ENCODE data around the gene CD2BP2.
A peak's percentile ranks its signal among the peaks of the same experiment; 100 is the strongest.

The CD2BP2 gene

DNA sequence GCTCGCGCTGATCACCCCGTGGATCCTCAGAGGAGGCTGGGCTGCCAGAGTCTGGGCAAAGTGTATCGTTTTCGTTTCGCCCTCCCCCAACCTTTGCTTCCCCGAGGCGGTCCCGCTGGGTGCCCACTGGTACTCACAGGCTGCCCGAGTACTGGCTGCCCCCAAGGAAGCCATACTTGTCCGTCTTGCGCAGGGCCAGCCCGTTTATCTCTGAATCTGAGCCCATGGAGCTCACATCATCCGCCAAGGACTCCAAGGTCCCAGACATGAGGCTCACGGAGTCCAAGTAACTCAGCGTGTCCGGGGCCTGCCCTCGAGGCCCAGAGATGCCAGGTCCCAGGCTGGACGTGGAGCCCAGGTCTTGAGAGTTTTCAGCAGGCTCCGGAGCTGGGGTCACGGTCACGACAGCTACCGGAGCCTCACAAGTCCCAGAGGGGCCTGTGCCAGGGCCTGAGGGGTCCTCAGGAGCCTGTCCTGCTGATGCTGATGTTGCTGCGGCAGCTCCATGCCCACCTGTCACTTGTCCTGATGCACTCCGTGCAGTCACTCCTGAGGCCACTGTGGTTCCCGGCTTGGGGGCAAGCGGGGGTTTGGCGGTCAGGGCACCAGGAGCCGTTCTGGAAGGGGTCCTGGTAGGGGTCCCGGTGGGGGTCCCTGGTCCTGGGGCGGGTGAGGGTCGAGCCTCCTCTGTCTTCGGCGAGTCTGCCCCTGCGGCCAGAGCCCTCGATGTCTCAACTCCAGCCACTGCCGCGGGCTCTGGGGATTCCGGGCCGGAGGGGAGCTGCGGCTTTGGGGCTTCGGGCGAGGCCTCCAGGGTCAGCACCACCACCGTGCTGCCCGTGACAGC, 14.2 kb upstream of the CD2BP2 start:
- TF ChIP-seq, protein P1, sequence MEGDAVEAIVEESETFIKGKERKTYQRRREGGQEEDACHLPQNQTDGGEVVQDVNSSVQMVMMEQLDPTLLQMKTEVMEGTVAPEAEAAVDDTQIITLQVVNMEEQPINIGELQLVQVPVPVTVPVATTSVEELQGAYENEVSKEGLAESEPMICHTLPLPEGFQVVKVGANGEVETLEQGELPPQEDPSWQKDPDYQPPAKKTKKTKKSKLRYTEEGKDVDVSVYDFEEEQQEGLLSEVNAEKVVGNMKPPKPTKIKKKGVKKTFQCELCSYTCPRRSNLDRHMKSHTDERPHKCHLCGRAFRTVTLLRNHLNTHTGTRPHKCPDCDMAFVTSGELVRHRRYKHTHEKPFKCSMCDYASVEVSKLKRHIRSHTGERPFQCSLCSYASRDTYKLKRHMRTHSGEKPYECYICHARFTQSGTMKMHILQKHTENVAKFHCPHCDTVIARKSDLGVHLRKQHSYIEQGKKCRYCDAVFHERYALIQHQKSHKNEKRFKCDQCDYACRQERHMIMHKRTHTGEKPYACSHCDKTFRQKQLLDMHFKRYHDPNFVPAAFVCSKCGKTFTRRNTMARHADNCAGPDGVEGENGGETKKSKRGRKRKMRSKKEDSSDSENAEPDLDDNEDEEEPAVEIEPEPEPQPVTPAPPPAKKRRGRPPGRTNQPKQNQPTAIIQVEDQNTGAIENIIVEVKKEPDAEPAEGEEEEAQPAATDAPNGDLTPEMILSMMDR (conservative IDR thresholded peaks at IDR 0.05; ENCODE audit: control insufficient read depth, insufficient read depth, low read depth, low read length): no peak
- no peak for DNase-seq (ENCODE audit: low read depth)
- H3K4me3 ChIP-seq (ENCODE audit: control insufficient read depth, low read depth, low read length): peak overlapping the region; percentile 84

DNA sequence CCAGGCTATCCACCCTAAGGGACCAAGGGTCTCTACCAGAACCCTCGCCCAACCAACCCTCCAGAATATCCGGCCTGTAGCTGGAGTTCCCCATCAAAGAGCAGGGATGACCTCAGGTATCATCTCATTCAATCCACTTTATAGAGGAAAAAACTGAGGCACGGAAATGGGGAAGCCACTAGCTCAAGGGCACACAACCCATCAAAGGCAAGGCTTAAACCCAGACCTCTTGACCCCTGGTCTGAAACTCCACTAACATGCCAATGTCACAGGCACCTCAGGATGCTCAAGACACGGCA, 13.6 kb upstream of the CD2BP2 start:
- DNase-seq (ENCODE audit: low read depth): no peak
- TF ChIP-seq, protein P1 (conservative IDR thresholded peaks at IDR 0.05; ENCODE audit: control insufficient read depth, insufficient read depth, low read depth, low read length): no peak
- H3K4me3 ChIP-seq (ENCODE audit: control insufficient read depth, low read depth, low read length): peak overlapping the region; percentile 84

DNA sequence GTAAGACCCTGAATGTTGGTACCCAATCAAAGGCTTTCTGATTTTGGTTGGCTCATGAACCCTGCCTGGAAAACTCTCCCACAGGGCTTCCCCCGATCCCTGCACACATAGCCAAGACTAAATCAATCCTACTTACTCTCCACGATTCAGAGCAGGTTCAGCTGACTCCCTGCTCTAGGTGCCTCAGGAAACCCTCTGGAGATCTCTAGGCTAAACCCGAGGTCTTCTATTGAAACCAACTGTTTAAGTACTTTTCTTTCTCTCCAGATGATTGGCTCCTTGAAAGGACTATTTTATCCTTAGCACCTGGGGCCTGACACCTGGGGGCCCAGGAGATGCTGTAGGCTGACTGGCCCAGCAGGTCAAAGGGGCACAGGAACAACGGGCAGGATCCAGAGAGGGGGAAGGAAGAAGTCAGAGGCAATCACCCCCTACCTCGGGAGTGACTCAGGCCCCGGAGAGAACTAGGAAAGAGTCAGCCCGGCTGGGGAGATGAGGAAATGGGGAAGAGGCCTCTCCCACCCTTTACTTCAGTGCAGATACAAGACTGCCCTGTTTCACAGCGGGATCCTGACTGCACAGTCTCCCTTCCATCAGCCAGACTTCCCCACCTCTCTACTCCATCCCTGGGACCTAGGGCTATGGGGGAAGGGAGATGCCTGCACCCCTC, 13.1 kb upstream of the CD2BP2 start:
- TF ChIP-seq, protein P1 (conservative IDR thresholded peaks at IDR 0.05; ENCODE audit: control insufficient read depth, insufficient read depth, low read depth, low read length): no peak
- H3K4me3 ChIP-seq (ENCODE audit: control insufficient read depth, low read depth, low read length): peak overlapping the region; percentile 84
- peak; percentile 74 for DNase-seq (ENCODE audit: low read depth)

DNA sequence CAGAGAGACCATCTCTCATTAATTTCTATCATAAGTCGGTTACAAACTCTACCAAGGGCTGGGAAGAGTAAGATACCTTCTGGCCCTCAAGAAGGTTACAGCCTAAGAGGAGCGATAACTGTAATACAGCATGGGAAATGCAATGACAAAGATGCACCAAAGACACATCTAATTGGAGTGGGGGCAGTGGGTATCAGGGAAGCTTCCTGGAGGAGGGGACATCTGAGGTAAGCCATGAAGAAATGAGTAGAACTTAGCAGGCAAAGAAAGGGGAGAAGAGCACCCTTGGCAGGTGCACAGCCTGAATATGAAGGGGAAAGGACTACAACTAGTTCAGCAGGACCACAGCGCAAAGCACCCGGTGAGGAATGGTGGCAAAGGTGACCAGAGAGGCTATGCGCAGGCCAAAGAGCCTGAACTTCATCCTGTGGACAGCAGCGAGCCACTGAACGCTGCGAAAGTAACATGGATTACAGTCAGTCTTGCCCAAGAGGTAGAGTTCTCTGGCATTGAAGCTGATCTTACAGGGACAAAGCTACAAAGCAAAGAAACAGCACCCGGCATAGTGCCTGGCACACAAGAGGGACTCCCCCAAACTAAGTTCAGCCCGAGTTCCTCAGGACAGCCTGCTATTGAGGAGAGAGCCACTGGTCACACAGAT, 12.4 kb upstream of the CD2BP2 start:
- DNase-seq (ENCODE audit: low read depth): no peak
- TF ChIP-seq, protein P1 (conservative IDR thresholded peaks at IDR 0.05; ENCODE audit: control insufficient read depth, insufficient read depth, low read depth, low read length): no peak
- H3K4me3 ChIP-seq (ENCODE audit: control insufficient read depth, low read depth, low read length): peak overlapping the region; percentile 84

DNA sequence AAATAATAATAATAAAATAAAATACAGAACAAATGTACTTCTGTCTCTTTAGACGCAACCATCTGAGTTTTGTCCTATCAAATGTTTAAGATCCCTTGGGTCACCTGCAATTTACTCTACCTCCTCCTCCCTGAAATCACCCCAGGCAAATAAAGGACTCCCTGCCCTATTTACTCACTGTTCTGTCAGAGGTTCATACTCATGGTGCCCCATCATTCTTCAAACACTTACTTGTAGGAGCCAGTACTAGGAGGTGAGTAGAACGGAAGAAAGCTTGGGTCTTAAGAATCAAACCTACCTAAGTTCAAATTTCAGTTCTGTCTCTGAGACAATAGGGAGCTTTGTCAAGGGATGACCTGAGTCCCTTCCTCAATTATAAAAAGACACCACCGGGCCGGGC, 11.4 kb upstream of the CD2BP2 start:
- TF ChIP-seq, protein P1 (conservative IDR thresholded peaks at IDR 0.05; ENCODE audit: control insufficient read depth, insufficient read depth, low read depth, low read length): no peak
- no peak overlapping the region for H3K4me3 ChIP-seq (ENCODE audit: control insufficient read depth, low read depth, low read length)
- DNase-seq (ENCODE audit: low read depth): no peak

DNA sequence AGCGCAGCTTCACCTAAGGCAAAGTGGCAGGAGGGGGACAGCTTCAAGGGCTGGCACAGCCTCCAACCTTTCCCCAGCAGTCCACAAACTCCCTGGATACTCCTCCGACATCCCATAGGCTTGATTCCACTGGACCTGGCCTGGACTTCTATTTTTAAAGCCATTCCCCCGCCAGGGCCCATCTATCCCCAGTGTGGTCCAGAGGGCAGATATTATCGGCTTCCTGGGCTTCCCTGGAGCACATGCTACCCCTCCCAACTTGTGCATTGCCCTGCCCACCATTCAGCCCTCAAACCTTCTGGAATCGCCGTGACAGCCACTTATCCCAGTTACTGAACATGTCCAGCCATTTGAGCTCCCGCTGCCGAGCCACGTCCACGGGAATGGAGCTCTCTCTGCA, 10.1 kb upstream of the CD2BP2 start:
- DNase-seq (ENCODE audit: low read depth): no peak
- TF ChIP-seq, protein P1 (conservative IDR thresholded peaks at IDR 0.05; ENCODE audit: control insufficient read depth, insufficient read depth, low read depth, low read length): no peak
- no peak overlapping the region for H3K4me3 ChIP-seq (ENCODE audit: control insufficient read depth, low read depth, low read length)
